Left lobe of liver (tissue), 2 donors: Measurements from ENCODE around the gene DDI1. TPM values are rescaled to one million over a fixed set of nuclear protein-coding genes. Genes with fewer than 3 reads are reported as not detected.
"Not testable (repeated sequence)": the region's sequence is repeated elsewhere in the genome, so short reads cannot be mapped to it uniquely, and the experiment has no call there.

Source experiments
- ATAC-seq: fragments of 200-7000 bp; cut with Tn5 transposase; one replicate; pipeline ENCODE4 v1.9.1; 2020; ENCODE audit warnings: mild to moderate bottlenecking, moderate library complexity
- DNase-seq: peaks from one replicate; pipeline ENCODE4 v3.0.0-alpha.2; 2020; ENCODE audit warnings: low spot score
- total RNA-seq: library from RNA; stranded (reverse); gene quantifications from one replicate; pipeline ENCODE4 v1.2.1, GENCODE V29; 2021
- donor health status: DM: no; HTN: no; CAD: no; lungs with moderate emphysema.
- donor health status: DM: no; HTN: yes; CAD: no.

Gene DDI1
- total RNA-seq, 1 donor from 2014 or later, result not detected

DNA sequence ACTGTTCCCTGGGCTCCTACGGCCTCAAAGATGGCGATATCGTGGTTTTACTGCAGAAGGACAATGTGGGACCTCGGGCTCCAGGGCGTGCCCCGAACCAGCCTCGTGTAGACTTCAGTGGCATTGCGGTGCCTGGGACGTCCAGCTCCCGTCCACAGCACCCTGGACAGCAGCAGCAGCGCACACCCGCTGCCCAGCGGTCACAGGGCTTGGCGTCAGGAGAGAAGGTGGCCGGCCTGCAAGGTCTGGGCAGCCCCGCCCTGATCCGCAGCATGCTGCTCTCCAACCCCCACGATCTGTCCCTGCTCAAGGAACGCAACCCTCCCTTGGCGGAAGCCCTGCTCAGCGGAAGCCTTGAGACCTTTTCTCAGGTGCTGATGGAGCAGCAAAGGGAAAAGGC, 555 bp downstream of the DDI1 start:
- no peak for ATAC-seq
- no peak for DNase-seq

DNA sequence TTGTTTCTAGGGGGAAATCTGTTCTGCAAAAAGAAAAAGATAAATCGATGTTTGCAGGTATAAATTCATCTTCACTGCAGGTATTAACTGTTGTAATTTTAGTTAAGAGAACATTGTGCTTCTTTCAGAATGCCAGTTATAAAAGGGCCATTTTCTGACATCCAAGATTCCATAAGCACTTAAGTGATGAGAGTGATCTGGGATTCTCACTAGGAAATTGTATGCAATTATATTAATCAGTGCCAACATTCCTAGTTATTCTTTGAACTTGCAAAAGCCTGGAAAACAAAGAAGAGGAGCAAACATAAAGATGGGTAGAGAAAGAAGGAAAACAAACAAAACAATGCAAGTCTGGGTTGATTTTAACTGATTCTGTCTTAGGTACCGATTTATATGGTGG, 5.4 kb downstream of the DDI1 start:
- ATAC-seq (no peak), DNase-seq (no peak)

DNA sequence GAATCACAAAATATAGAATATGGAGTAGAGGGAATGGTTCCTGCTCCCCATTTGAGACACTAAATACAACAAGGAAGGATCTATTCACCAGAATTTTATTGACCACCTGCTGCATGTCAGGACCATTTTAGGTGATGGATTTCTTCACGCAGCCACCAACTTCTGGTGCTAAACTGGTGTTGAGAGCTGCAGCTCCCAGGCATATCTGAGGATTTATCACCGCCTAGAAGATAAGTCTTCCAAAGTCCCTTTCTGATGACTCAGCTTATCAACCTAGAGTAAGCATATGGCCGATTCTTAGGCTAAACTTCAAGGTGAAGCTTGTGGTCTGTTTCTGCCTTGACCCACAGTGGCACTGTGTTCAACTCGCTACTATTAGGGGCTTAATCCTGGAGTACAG, 6.7 kb downstream of the DDI1 start:
- DNase-seq, result no peak
- ATAC-seq, result no peak

DNA sequence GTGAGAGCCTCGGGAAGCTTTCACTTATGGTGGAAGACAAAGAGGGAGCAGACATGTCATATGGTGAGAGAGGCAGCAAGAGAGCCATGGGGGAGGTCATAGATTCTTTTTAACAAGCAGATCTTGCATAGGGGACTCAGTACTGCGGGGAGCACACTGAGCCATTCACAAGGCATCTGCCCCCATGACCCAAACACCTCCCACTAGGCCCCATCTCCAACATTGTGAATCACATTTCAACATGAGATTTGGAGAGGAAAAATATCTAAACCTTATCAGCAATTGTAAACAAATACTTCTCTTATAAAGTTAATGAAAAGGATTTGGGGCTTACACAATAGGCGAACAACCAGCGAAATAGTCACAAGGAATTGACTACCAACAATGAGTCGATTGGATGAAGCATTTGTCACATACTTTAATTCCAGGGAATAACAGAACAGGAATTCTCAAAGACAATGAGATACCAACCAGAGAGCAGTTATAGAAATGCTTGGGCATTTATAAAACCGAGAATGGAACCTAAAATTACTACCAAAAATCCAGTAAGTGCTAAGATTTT, 7.3 kb downstream of the DDI1 start:
- no peak for ATAC-seq

DNA sequence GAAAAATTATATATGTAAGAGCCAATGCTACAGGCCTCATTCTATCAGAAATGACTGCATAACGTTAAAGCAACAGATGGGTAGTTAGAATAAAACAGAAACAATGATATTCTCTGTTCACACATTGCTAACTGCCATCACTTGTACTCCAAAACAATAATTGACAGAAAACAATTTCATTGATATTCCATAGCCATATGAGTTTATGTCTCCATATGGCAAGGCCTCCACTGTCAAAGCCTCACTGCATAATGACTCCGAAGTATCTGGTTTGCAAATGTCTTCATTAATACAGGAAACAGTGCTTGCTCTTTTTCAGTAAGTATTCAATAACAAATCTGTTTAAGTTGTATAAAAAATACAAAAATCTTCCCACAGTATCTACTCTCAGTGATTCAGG, 9.9 kb downstream of the DDI1 start:
- DNase-seq (no peak), ATAC-seq (no peak)

More for the DNA sequence above, 7.3 kb downstream of the DDI1 start:
- DNase-seq, result no peak

DNA sequence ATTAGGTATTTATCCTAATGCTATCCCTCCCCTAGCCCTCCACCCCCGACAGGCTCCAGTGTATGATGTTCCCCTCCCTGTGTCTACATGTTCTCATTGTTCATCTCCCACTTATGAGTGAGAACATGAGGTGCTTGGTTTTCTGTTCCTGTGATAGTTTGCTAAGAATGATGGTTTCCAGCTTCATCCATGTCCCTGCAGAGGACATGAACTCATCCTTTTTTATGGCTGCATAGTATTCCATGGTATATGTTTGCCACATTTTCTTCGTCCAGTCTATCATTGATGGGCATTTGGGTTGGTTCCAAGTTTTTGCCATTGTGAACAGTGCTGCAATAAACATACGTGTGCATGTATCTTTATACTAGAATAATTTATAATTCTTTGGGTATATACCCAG, 10.4 kb downstream of the DDI1 start:
- ATAC-seq, DNase-seq: not testable (repeated sequence)

DNA sequence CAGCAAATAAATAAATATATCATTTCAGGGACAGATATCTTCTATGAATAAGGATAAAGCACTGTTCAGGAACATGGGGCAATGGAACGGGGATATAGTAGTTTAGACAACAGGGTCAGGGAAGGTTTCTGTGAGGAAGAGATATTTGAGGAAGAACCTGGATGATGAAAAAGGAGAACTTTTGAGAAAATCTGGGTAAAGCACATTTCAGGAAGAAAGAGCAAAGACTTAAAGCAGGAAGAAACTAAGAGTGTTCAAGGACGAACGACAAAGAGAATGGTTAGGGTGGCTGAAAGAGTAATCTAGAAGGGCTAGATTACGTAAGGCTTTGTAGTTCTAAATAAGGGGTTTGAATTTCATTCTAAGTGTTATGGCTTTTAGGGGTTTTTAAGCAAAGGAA, 12.7 kb downstream of the DDI1 start:
- ATAC-seq (no peak), DNase-seq (no peak)

DNA sequence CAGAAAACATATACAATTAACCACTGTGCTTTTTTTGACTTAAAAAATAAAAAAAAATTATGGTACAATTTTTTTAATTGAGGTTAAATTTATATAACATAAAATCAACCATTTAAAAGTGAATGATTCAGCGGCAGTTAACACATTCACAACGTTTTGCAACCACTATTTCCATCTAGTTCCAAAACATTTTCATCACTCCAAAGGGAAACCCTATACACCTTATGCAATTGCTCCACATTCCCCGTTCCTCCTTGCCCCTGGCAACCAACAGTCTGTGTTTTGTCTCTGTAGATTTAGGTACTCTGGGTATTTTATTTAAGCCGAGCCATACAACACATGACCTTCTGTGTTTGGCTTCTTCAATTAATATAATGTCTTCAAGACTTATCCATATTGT, 15.3 kb downstream of the DDI1 start:
- no peak for DNase-seq

DNA sequence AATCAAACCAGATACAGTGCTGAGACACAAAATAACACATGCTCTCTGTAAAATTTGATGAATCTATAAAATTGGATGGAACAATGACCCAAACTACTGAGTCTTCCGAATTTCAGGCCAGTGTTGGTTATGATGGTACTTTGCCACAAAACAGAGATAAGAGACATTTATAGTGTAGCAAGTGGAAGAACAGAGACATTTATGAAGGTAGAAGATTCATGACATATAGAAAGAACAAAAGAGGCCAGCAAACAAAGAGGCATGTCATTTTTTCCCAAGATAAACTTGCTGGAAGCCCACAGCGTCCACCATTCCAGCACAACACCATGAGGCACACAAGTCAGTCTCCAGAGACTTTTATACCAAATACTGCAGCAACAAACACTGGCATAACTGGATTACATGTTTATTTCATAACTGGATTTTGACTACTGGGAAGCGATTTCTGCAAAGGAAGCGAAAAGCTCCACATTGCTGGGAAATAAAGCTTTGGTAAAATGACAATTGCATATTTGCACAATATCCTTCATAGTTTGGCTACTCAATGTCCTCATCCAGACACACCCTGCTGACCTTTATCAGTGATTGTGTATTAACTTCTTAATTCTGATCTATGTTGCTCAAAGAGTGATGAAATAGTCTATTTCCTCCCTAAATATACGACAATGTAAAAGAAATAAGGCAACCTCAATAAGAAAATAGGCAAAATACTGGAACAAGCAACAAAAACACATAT, 17.5 kb downstream of the DDI1 start:
- DNase-seq, result no peak
- ATAC-seq, result no peak

More for the DNA sequence above, 15.3 kb downstream of the DDI1 start:
- no peak for ATAC-seq

DNA sequence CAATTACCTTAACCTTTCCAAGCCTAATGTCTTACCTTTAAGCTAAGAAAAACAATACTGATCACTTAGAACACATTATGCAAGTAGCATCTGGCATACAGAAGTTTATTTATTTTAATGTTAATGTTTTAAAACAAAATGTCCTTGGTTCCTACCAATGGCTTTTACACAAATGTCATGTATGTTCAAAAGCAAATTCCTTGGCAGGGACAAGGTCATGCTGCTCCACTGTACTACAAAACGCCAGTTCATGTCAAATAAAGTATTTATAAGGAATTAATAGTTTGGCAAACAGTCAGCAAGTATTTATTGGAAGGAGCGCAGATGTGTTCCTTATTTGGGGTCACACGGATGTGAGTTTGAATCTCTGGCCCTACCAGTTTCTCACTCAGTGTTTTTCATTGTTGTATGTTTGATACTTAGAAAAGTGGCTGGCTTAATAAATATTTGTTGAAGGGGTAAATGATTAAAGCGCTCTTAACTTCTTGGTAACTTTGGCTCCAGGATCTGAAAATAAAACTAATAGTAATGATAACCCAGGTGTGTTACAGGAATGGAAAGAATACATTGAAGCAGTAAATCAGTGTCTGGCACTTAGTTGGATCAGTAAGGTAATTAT, 18.6 kb downstream of the DDI1 start:
- DNase-seq, result no peak
- ATAC-seq, result no peak

DNA sequence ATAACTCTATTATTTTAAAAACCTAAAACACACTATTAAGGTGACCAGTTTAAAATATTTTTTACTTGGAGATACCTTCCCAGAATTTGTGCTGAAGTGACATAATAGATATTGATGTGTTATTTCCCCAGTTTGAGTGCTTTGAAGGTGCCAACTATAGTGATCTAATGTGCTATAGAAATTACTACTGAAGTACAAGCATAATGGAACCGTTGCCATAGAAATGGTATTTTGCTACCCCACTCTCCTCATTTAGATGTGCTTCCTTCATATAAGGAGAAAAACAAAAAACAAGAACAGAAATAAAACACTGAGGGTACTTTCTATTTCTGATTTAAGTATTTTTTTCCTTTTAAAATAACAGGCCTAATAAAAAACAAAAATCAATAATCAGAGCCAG, 19.2 kb downstream of the DDI1 start:
- ATAC-seq (no peak), DNase-seq (no peak)

DNA sequence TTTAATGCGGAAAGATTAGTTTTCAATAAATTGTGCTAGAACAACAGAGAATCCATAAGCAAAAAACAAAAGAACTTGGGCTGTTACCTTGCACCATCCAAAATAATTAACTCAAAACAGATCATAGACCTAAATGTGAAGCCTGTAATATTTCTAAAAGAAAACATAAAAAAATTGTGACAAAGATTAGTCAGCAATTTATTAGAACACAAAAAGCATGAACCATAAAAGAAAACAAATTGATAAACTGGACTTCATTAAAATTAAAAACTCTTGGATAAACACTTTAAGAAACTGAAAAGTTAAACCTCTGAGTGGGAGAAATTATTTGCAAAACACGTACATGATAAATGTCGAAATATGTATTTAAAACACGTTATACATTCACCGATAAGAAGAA, 21.5 kb downstream of the DDI1 start:
- no peak for ATAC-seq
- DNase-seq, result no peak

DNA sequence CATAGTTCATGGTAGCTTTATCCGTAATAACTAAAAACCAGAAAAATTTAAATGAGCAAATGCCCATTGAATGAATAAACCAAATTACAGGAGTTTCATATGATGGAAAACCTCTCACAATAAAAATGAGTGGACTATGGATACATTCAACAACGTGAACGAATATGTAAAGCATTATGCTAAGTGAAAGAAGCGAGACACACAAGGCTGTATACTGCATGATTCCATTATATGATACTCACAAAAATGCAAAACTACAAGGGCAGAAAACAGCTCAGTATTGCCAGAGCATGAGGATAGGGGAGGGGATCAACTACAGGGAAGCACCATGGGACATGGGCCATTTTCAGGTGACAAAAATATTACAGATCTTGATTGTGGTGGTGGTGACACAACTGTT, 22.2 kb downstream of the DDI1 start:
- DNase-seq (no peak), ATAC-seq (no peak)

DNA sequence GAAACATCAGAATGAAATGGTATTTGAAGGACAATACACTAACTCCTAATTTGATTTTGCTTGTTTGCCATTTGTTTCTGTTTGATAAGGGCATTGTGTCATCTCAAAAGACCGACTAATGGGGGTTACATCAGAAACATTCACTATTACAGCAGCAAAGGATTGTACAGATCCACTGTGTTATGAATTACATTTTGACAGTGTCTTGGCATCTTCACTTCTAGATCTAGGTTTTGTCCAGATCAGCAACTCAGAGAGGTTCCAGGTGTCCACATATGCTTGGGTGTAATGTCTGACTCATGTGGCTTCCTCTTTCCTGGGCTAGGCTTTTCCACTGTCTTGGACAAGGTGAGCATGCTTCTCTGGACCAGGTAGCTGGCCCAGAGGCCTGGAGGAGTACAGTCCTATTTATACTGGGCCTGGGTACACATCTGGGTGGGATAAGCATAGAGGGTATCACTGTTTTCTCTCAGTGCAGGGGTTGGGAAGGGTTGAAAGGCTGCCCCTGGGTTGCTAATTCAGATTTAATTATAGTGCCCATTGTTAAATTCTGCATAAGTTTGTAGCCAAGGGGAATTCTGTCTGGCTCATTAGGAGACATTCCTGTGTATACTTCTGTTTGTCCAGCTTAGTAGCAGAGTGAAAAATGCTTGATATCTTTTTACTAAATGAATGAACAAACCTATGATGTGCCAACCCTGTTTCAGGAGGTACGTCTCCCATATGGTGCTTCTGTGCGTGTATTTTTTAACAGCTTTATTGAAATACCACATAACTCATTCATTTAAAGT, 23.8 kb downstream of the DDI1 start:
- no peak for DNase-seq
- ATAC-seq, result no peak

DNA sequence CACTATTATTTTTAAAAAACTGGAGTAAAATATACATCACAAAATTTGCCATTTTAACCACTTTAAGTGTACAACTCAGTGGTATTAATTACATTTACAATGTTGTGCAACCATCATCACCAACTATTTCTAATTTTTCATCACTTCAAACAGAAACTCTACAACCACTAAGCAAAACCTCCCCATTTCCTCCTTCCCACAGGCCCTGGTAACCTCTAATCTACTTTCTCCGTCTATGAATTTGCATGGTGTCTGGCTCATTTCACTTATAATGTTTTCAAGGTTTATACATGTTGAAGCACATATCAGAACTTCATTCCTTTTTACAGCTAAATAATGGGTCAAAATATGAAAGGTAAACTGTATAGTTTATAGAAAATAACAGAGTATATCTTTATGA, 24.4 kb downstream of the DDI1 start:
- ATAC-seq (no peak), DNase-seq (no peak)

DNA sequence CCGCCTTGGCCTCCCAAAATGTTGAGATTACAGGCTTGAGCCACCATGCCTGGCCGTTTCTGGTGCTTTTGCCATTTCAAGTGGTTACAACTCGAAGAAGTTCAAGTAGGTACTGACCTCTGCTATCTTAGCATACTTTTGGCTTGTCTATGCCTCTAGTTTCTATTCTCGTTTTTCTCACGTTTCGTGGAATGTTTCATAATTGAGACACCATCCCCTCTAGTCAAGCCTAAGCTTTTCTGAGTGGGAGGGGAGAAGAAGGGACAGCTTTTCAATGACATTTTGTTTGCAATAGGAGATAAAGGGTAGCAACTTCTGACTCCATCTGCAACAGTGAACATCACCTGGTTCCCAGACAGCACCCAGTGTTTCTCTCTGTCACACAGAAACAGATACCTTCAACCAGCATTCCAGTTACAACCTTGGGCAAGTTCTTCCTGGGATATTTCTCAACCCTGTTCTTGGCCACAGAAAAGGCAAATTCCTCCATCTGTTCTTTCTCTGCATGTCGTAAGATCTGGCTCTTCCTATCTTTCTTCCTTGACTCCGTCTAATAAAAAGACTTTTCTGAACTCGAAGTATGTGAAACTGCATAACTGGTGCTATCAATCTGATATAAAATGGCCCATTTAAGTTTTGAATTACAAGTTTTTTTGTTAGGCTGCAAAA, 25.5 kb downstream of the DDI1 start:
- ATAC-seq, result no peak
- no peak for DNase-seq

DNA sequence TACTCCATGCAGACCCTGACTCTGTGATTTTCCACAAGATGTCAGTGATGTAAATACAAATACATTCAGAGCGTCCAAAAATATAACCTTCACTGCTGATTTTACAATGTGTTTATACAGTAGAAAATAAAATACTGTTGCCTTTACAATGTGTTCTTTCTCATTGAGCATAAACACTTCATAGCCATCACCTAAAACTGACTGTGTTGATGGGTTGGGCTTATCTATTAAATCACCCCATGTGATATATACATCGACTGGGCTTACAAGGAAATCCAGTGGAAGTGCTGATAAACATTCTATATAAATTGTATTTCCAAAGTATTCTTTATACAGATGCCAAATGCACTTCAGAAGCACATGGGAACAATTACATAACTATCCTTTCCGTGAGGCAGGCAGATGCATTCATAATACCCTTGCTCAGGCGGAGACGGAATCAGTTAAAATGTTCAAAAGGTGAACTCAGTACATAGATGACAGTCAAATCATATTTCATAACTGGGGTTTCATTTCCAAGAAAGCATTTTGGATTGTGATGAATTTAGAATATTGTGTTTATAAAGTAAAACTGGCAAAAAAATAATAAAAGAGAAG, 27.7 kb downstream of the DDI1 start:
- no peak for ATAC-seq
- no peak for DNase-seq

DNA sequence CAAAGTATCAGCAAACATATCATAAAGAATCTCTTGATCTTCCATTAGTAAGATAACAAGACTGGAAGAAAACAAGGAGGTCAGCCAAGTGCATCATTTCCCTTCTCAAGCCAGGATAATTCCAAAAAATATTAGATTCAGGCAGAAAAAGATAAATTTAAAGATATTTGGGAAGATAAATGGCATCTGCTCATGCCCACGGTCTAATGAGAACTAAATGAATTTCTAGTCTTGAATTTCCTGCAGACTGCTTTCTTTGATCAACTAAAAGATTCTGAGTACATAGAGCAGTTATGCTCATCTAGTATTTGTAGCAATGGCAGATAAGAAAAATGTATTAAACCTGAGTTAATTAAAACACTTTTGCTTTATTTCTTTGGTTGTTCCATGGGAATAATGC, 31.1 kb downstream of the DDI1 start:
- no peak for DNase-seq
- no peak for ATAC-seq

DNA sequence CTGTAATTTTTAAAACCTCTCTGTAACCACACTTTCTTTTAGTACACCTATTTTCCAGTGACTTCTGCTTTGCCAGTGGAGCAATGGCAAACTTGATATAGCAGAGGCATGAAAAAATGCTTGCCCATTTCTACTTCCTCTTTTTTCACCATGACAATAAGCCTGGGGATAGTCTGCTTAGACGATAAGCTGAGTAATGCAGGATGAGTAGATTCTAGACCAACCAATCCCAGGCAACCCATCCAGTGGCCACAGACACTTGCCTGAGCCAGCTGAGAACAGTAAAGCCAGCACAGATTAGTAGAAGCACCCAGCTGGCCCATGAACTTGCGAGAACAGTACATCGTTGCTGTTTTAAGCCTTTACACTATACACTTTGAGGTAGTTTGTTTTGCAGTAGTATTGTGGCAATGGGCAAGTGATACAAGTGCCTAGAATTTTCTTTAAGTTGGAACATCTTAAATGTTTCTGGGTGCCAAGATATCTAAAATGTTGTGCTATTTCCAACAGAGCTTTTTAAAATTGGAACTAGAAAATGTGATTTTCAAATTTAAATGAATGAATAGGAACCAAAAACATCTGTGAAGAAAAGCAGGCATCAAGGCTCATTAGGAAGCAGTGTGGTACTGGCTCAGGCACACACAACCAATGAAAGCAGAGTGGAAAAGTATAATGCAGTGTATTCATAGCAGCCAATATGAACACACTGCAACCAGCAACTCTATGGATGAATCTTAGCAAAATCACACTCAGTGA, 37.7 kb downstream of the DDI1 start:
- DNase-seq (no peak), ATAC-seq (no peak)

DNA sequence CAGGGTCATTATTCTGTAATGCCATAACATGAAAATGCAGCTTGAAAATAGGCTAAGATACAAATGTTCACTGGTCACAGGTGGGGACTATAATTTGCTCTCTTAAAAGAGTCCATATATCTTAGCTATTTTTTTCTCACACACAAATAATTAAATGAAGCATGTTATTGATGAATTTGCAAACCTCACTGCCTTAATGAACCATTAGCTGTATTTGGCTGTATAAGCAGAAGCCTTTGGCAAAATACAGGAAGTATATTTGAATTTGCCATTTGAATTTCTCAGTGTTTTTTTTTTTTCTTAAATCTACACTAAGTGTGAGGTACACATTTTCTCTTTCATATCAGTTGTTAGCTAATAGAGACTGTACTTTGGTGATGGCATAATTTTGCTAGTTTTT, 38.7 kb downstream of the DDI1 start:
- ATAC-seq (no peak), DNase-seq (no peak)
